Measurements from ENCODE around the gene KRT34. TPM values are rescaled to one million over a fixed set of nuclear protein-coding genes. Genes with fewer than 3 reads are reported as not detected.
"Not testable (repeated sequence)": the region's sequence is repeated elsewhere in the genome, so short reads cannot be mapped to it uniquely, and the experiment has no call there.

KRT34 gene
- total RNA-seq, 2 experiments from 2014 or later: not detected

GRCh38 chr17:41350381-41350878, 31.7 kb downstream of the KRT34 start, which contains the start of gene KRT33A:
TSS of gene KRT33A (minus strand) at chr17:41350828. CDS start at chr17:41350767, 61 bp downstream.
- H3K27ac Mint-ChIP-seq; H3K9me3 Mint-ChIP-seq; intact Hi-C loops (cut with micrococcal nuclease); H3K27me3 Mint-ChIP-seq (ENCODE audit: low read depth); DNase-seq; H3K36me3 Mint-ChIP-seq (ENCODE audit: low read depth); H3K4me3 Mint-ChIP-seq: not testable (repeated sequence)
- CTCF ChIA-PET: interaction anchor here (0.5 to 0.9 kb wide), 3 partner anchors 67 to 388 kb away, joined by 3 read pairs; no protein-coding TSS in a partner anchor
- H3K4me1 Mint-ChIP-seq (ENCODE audit: low read depth): peaks cover 12% of the 10 kb centered on the region

- intact Hi-C loops (cut with micrococcal nuclease): no loop called here
- Mint-ChIP-seq H3K27me3 (ENCODE audit: low read depth) (no peaks in the 10 kb centered on the region), H3K9me3 (peaks cover 4% of the 10 kb centered on the region), H3K36me3 (ENCODE audit: low read depth) (peaks cover 2% of the 10 kb centered on the region), H3K4me3 (no peak overlapping the region), H3K4me1 (ENCODE audit: low read depth) (peaks cover 17% of the 10 kb centered on the region), H3K27ac (no peak overlapping the region)
- DNase-seq: no peak
- CTCF ChIA-PET: no interaction called here
Measured at GRCh38 chr17:41347869-41348760, 34.0 kb downstream of the KRT34 start.

- DNase-seq; intact Hi-C loops (cut with micrococcal nuclease); H3K27ac Mint-ChIP-seq; H3K4me3 Mint-ChIP-seq; H3K27me3 Mint-ChIP-seq (ENCODE audit: low read depth); CTCF ChIA-PET; H3K36me3 Mint-ChIP-seq (ENCODE audit: low read depth): not testable (repeated sequence)
- peaks cover 25% of the 10 kb centered on the region for H3K4me1 Mint-ChIP-seq (ENCODE audit: low read depth)
- H3K9me3 Mint-ChIP-seq: peaks cover 15% of the 10 kb centered on the region
Measured at GRCh38 chr17:41346421-41346820, 35.7 kb downstream of the KRT34 start.

- DNase-seq: no peak
- Mint-ChIP-seq H3K27ac (no peak overlapping the region), H3K4me3 (no peak overlapping the region), H3K9me3 (peaks cover 15% of the 10 kb centered on the region), H3K36me3 (ENCODE audit: low read depth) (peaks cover 5% of the 10 kb centered on the region), H3K27me3 (ENCODE audit: low read depth) (no peaks in the 10 kb centered on the region), H3K4me1 (ENCODE audit: low read depth) (peaks cover 25% of the 10 kb centered on the region)
- CTCF ChIA-PET: no interaction called here
- intact Hi-C loops (cut with micrococcal nuclease): no loop called here
Measured at GRCh38 chr17:41345992-41346391, 36.1 kb downstream of the KRT34 start.

GRCh38 chr17:41343029-41343428, 39.1 kb downstream of the KRT34 start:
- DNase-seq: no peak
- intact Hi-C loops (cut with micrococcal nuclease): no loop called here
- Mint-ChIP-seq H3K36me3 (ENCODE audit: low read depth) (peaks cover 5% of the 10 kb centered on the region), H3K27ac (no peak overlapping the region), H3K4me1 (ENCODE audit: low read depth) (peaks cover 54% of the 10 kb centered on the region), H3K27me3 (ENCODE audit: low read depth) (no peaks in the 10 kb centered on the region), H3K9me3 (peaks cover 15% of the 10 kb centered on the region), H3K4me3 (no peak overlapping the region)
- CTCF ChIA-PET: interaction anchor here (0.7 to 1.1 kb wide), 2 partner anchors 20 to 318 kb away, joined by 3 read pairs; no protein-coding TSS in a partner anchor

- Mint-ChIP-seq H3K9me3 (peaks cover 15% of the 10 kb centered on the region), H3K4me1 (ENCODE audit: low read depth) (peaks cover 64% of the 10 kb centered on the region), H3K27me3 (ENCODE audit: low read depth) (no peaks in the 10 kb centered on the region), H3K36me3 (ENCODE audit: low read depth) (peaks cover 5% of the 10 kb centered on the region), H3K4me3 (no peak overlapping the region), H3K27ac (peak overlapping the region; percentile 70)
- peak; percentile 82 for DNase-seq
- intact Hi-C loops (cut with micrococcal nuclease): loop anchor here (1.0 to 2.0 kb wide), 2 partner anchors 32 to 63 kb away; partner anchors contain the start of gene KRTAP16-1
- CTCF ChIA-PET: interaction anchor here (0.6 to 1.9 kb wide), 2 partner anchors 63 to 432 kb away, joined by 3 to 4 read pairs; no protein-coding TSS in a partner anchor
Measured at GRCh38 chr17:41340934-41341861, 40.9 kb downstream of the KRT34 start.

GRCh38 chr17:41340494-41340893, 41.6 kb downstream of the KRT34 start:
- CTCF ChIA-PET: interaction anchor here (0.6 to 1.9 kb wide), 2 partner anchors 63 to 431 kb away, joined by 3 to 4 read pairs; no protein-coding TSS in a partner anchor
- no peak overlapping the region for H3K4me3 Mint-ChIP-seq
- no peak overlapping the region for H3K27ac Mint-ChIP-seq
- DNase-seq: no peak
- peaks cover 5% of the 10 kb centered on the region for H3K36me3 Mint-ChIP-seq (ENCODE audit: low read depth)
- H3K27me3 Mint-ChIP-seq (ENCODE audit: low read depth): no peaks in the 10 kb centered on the region
- H3K9me3 Mint-ChIP-seq: peaks cover 15% of the 10 kb centered on the region
- intact Hi-C loops (cut with micrococcal nuclease): loop anchor here (2.0 kb wide), 1 partner anchor 32 kb away; the partner anchor contains the start of gene KRTAP16-1
- H3K4me1 Mint-ChIP-seq (ENCODE audit: low read depth): peaks cover 70% of the 10 kb centered on the region

- CTCF ChIA-PET: interaction anchor here (1.9 kb wide), 1 partner anchor 64 kb away, joined by 4 read pairs; no protein-coding TSS in a partner anchor
- no peaks in the 10 kb centered on the region for H3K27me3 Mint-ChIP-seq (ENCODE audit: low read depth)
- H3K4me1 Mint-ChIP-seq (ENCODE audit: low read depth): peaks cover 78% of the 10 kb centered on the region
- no peak overlapping the region for H3K4me3 Mint-ChIP-seq
- peaks cover 15% of the 10 kb centered on the region for H3K9me3 Mint-ChIP-seq
- peak overlapping the region; percentile 9 for H3K27ac Mint-ChIP-seq
- no peak for DNase-seq
- intact Hi-C loops (cut with micrococcal nuclease): loop anchor here (2.0 to 5.0 kb wide), 2 partner anchors 31 to 158 kb away; partner anchors contain the start of gene KRTAP16-1
- H3K36me3 Mint-ChIP-seq (ENCODE audit: low read depth): peaks cover 5% of the 10 kb centered on the region
Measured at GRCh38 chr17:41339571-41340172, 42.4 kb downstream of the KRT34 start.

- H3K9me3 Mint-ChIP-seq: peaks cover 15% of the 10 kb centered on the region
- H3K36me3 Mint-ChIP-seq (ENCODE audit: low read depth): peaks cover 5% of the 10 kb centered on the region
- H3K27me3 Mint-ChIP-seq (ENCODE audit: low read depth): no peaks in the 10 kb centered on the region
- intact Hi-C loops (cut with micrococcal nuclease): loop anchor here (5.0 kb wide), 1 partner anchor 158 kb away; no protein-coding TSS in a partner anchor
- H3K4me1 Mint-ChIP-seq (ENCODE audit: low read depth): peaks cover 85% of the 10 kb centered on the region
- H3K4me3 Mint-ChIP-seq: no peak overlapping the region
- DNase-seq: peak; percentile 47
- peak overlapping the region; percentile 48 for H3K27ac Mint-ChIP-seq
- CTCF ChIA-PET: interaction anchor here (1.1 kb wide), 1 partner anchor 10 kb away, joined by 4 read pairs; no protein-coding TSS in a partner anchor
Measured at GRCh38 chr17:41338961-41339485, 43.1 kb downstream of the KRT34 start.

GRCh38 chr17:41335747-41336146, 46.4 kb downstream of the KRT34 start:
- Mint-ChIP-seq H3K27me3 (ENCODE audit: low read depth) (no peaks in the 10 kb centered on the region), H3K36me3 (ENCODE audit: low read depth) (no peaks in the 10 kb centered on the region), H3K4me3 (no peak overlapping the region), H3K27ac (no peak overlapping the region), H3K4me1 (ENCODE audit: low read depth) (peaks cover 67% of the 10 kb centered on the region), H3K9me3 (no peaks in the 10 kb centered on the region)
- CTCF ChIA-PET: no interaction called here
- intact Hi-C loops (cut with micrococcal nuclease): loop anchor here (5.0 kb wide), 1 partner anchor 162 kb away; no protein-coding TSS in a partner anchor
- no peak for DNase-seq
